OCI-LY1 (cell line): ENCODE results near the gene MNT.

Experiments
- H2AFZ ChIP-seq: fragments of 200-600 bp; sonication (generic), shearing (Covaris generic); 2 replicates; pipeline ENCODE4 v1.6.0; 2014; ENCODE audit warnings: antibody characterized with exemption, mild to moderate bottlenecking, low read length
- H3F3A ChIP-seq: fragments of 200-600 bp; sonication (generic), shearing (Covaris generic); 2 replicates; pipeline ENCODE4 v1.6.0; 2014; ENCODE audit warnings: mild to moderate bottlenecking, antibody characterized with exemption, low read length, moderate library complexity; ENCODE audit not compliant: insufficient read depth
- H3K27ac ChIP-seq: fragments of 200-600 bp; sonication (generic); 2 replicates; pipeline ENCODE4 v1.5.1; 2014; ENCODE audit warnings: low read length, mixed run types, mild to moderate bottlenecking, low read depth; ENCODE audit not compliant: poor library complexity, severe bottlenecking
- H3K27me3 ChIP-seq: fragments of 200-600 bp; sonication (generic); 2 replicates; pipeline ENCODE4 v1.6.0; 2014; ENCODE audit warnings: antibody characterized with exemption, mild to moderate bottlenecking, low read length, moderate library complexity; ENCODE audit not compliant: insufficient read depth
- H3K36me3 ChIP-seq: fragments of 200-600 bp; sonication (generic); 2 replicates; pipeline ENCODE4 v1.6.1; 2014; ENCODE audit warnings: mild to moderate bottlenecking, antibody characterized with exemption, low read length, moderate library complexity, mixed read lengths; ENCODE audit not compliant: insufficient read depth
- H3K4me1 ChIP-seq: fragments of 200-600 bp; sonication (generic); 2 replicates; pipeline ENCODE4 v1.5.1; 2014; ENCODE audit warnings: mild to moderate bottlenecking, low read length, moderate library complexity; ENCODE audit not compliant: insufficient read depth, severe bottlenecking
- H3K4me2 ChIP-seq: fragments of 200-600 bp; sonication (generic), shearing (Covaris generic); 2 replicates; pipeline ENCODE4 v1.6.1; 2014; ENCODE audit warnings: low read length
- H3K4me3 ChIP-seq: fragments of 200-600 bp; sonication (generic); 2 replicates; pipeline ENCODE4 v1.5.1; 2014; ENCODE audit warnings: low read length, low read depth, mild to moderate bottlenecking, mixed read lengths; ENCODE audit not compliant: poor library complexity, severe bottlenecking
- H3K79me2 ChIP-seq: fragments of 200-600 bp; shearing (Covaris generic); 2 replicates; pipeline ENCODE4 v1.6.1; 2016; ENCODE audit warnings: mixed run types, low read length, mixed read lengths; ENCODE audit not compliant: insufficient read depth
- H3K9ac ChIP-seq: fragments of 200-600 bp; sonication (generic), shearing (Covaris generic); 2 replicates; pipeline ENCODE4 v1.6.1; 2014; ENCODE audit warnings: mild to moderate bottlenecking, low read length, mixed read lengths
- H3K9me2 ChIP-seq: fragments of 200-600 bp; sonication (generic), shearing (Covaris generic); 2 replicates; pipeline ENCODE4 v1.6.1; 2014; ENCODE audit warnings: low read depth, mild to moderate bottlenecking, low read length, mixed read lengths
- H3K9me3 ChIP-seq: fragments of 200-600 bp; shearing (Covaris generic); 2 replicates; pipeline ENCODE4 v1.6.1; 2014; ENCODE audit warnings: low read length, mixed read lengths
- H4K20me1 ChIP-seq: fragments of 200-600 bp; sonication (generic), shearing (Covaris generic); 2 replicates; pipeline ENCODE4 v1.6.0; 2016; ENCODE audit warnings: mild to moderate bottlenecking, low read length; ENCODE audit not compliant: insufficient read depth
- CTCF ChIP-seq: fragments of 200-600 bp; sonication (generic), shearing (Covaris generic); IDR thresholded peaks from 2 replicates; pipeline ENCODE4 v1.5.1; 2017; ENCODE audit warnings: mild to moderate bottlenecking, antibody characterized with exemption, low read length, moderate library complexity, mixed read lengths
- EZH2 ChIP-seq: fragments of 200-600 bp; sonication (generic), shearing (Covaris generic); IDR thresholded peaks from 2 replicates; pipeline ENCODE4 v1.8.0; 2017; ENCODE audit warnings: borderline replicate concordance, mixed run types, mild to moderate bottlenecking, antibody characterized with exemption, low read length, moderate library complexity, mixed read lengths

MNT gene

DNA sequence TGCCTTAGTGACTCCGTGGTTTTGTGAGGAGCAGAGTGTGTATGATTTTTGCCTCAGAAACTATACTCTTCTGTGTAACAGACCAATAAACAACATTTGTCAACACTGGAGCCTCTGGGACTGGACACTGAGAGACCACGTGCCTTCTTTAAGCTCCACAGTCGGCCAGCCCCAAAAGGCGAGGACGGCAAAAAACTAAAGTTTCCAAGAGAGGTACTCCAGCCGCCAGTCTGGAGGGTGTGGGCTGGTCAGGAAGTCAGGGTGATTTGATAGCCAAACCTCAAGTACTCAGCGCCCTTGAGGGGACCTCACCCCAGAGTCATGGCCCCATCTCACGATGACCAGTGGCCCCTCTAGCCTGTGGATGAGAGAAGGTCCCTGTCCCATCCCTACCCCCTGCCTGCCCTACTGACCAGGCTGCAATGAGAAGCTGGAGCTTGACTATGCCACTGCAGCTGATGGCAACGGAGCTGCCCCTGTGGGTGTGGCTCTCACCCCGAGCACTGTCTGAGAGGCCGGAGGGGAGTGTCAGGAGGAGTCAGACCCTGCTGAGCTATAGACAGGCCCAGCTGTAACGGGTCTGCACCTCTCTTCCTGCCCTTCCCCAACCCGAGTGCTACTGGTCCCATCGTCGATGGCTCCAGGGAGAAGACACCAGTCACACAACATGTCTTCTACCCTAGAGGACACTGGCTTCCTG, 19.8 kb downstream of the MNT start:
- no peaks in the 10 kb centered on the region for H3K9me2 ChIP-seq
- H3K27ac ChIP-seq: no peak overlapping the region
- H3K9me3 ChIP-seq: no peaks in the 10 kb centered on the region
- H2AFZ ChIP-seq: no peak overlapping the region
- H3K27me3 ChIP-seq: no peaks in the 10 kb centered on the region
- TF ChIP-seq CTCF: no peak
- TF ChIP-seq EZH2: no peak
- H3F3A ChIP-seq: no peaks in the 10 kb centered on the region
- peaks cover 9% of the 10 kb centered on the region for H3K4me1 ChIP-seq
- H4K20me1 ChIP-seq: no peaks in the 10 kb centered on the region
- H3K4me3 ChIP-seq: no peak overlapping the region
- no peaks in the 10 kb centered on the region for H3K79me2 ChIP-seq
- H3K9ac ChIP-seq: no peak overlapping the region
- peaks cover 24% of the 10 kb centered on the region for H3K36me3 ChIP-seq
- H3K4me2 ChIP-seq: no peak overlapping the region

- peaks cover 4% of the 10 kb centered on the region for H3K4me1 ChIP-seq
- H3K27ac ChIP-seq: no peak overlapping the region
- no peak for TF ChIP-seq CTCF
- H3K4me3 ChIP-seq: no peak overlapping the region
- no peak overlapping the region for H3K9ac ChIP-seq
- H3F3A ChIP-seq: no peaks in the 10 kb centered on the region
- H4K20me1 ChIP-seq: no peaks in the 10 kb centered on the region
- H3K36me3 ChIP-seq: peaks cover 30% of the 10 kb centered on the region
- H3K9me3 ChIP-seq: no peaks in the 10 kb centered on the region
- H3K9me2 ChIP-seq: no peaks in the 10 kb centered on the region
- H3K27me3 ChIP-seq: no peaks in the 10 kb centered on the region
- no peak overlapping the region for H3K4me2 ChIP-seq
- H3K79me2 ChIP-seq: no peaks in the 10 kb centered on the region
- no peak overlapping the region for H2AFZ ChIP-seq
Measured at GRCh38 chr17:2380226-2380922, 20.5 kb downstream of the MNT start.

DNA sequence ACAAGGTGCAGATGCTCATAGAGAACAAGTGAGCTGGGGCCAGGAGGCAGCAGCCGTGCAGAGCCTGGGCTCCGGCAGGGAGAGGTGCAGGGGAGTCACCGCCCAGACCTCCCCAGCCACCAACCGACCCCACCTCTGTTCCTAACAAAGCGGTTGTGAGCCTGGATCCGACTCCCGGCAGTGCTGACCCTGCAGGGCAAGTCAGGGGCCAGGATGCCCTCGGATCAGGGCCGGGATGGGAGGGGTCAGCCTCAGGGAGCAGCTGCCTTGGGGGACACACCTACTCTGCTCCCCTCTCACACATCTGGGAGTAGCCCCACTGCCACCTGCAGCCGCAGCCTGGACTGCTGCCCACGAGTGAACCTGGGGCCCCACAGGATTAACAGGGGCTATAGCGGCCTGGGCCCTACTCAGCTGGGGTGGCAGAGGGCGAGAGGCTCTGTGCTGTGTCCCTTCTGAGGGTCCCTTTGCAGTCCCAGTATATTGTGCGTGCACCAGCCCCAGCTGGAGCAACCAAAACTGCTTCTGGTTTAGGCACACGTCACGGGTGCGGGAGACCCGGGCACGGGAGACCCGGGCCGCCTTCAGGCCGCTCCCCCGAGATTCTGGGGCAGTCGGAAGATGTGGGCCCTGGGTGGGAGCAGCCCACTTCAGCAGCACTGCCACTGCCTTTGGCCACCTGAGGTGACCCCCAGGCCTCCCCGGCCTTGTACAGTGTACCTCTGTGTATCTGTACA, 21.2 kb downstream of the MNT start:
- H3K4me1 ChIP-seq: peaks cover 4% of the 10 kb centered on the region
- H3K4me2 ChIP-seq: no peak overlapping the region
- H3K4me3 ChIP-seq: no peak overlapping the region
- no peak for TF ChIP-seq EZH2
- TF ChIP-seq CTCF: no peak
- no peaks in the 10 kb centered on the region for H3K9me2 ChIP-seq
- H3K27ac ChIP-seq: no peak overlapping the region
- peaks cover 36% of the 10 kb centered on the region for H3K36me3 ChIP-seq
- H3K9me3 ChIP-seq: no peaks in the 10 kb centered on the region
- no peaks in the 10 kb centered on the region for H4K20me1 ChIP-seq
- no peaks in the 10 kb centered on the region for H3K79me2 ChIP-seq
- no peaks in the 10 kb centered on the region for H3K27me3 ChIP-seq
- no peak overlapping the region for H2AFZ ChIP-seq
- H3F3A ChIP-seq: no peaks in the 10 kb centered on the region
- H3K9ac ChIP-seq: no peak overlapping the region
